ENCODE measurements around the gene RER1.

Gene RER1

DNA sequence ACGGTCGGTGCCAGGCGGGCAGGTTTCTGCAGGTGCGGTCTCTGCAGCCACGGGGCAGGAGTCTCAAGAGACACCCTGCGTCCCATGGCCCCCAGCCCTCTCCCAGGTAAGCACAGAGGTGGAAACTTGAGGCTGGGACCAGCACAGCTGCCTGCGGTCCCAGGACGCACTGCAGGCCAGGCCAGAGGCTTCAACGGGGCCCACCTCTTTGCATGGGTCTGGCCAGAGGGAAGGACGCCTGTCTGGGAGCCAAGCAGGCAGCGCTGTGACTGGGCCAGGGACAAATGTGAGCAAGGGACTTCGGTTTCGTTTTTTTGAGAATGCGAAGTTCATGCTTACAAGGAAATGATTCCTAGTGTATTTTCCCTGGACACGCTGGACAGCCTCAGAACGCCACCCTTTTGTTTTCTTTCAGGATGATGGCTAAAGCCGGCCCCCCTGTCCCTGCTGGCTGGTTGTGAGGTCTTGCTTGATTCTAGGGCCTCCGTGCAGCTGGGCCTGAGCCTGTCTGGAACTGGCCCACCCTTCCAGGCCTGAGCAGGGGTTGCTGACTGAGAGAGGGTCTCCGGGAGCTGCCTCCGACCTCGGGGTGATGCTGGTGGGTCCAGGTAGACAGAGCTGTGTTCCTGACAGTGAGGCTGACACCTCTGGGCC is 38.6 kb upstream of the RER1 start:
- Histone ChIP-seq H3K4me2 (ENCODE audit: low read depth, low read length) (no peak overlapping the region), H2AFZ (ENCODE audit: low read length) (no peak overlapping the region), H3K9me2 (replicated peaks; ENCODE audit: insufficient read depth, low read length) (no peaks in the 10 kb centered on the region), H3K9me3 (replicated peaks; ENCODE audit: insufficient read depth, low read length) (no peaks in the 10 kb centered on the region), H3K27me3 (replicated peaks; ENCODE audit: insufficient read depth, low read length) (peaks cover 99% of the 10 kb centered on the region), H3K27ac (ENCODE audit: low read length) (no peak overlapping the region), H3F3A (ENCODE audit: insufficient read depth, low read length) (no peaks in the 10 kb centered on the region), H3K36me3 (replicated peaks; ENCODE audit: insufficient read depth, low read length) (no peaks in the 10 kb centered on the region), H3K79me2 (ENCODE audit: low read length) (no peaks in the 10 kb centered on the region), H3K4me3 (ENCODE audit: low read length) (no peak overlapping the region), H3K9ac (ENCODE audit: low read length) (no peak overlapping the region), H3K4me1 (ENCODE audit: low read length) (no peaks in the 10 kb centered on the region), H4K20me1 (ENCODE audit: insufficient read depth, low read length) (no peaks in the 10 kb centered on the region)
- DNase-seq, result no peak
- TF ChIP-seq, protein P1, sequence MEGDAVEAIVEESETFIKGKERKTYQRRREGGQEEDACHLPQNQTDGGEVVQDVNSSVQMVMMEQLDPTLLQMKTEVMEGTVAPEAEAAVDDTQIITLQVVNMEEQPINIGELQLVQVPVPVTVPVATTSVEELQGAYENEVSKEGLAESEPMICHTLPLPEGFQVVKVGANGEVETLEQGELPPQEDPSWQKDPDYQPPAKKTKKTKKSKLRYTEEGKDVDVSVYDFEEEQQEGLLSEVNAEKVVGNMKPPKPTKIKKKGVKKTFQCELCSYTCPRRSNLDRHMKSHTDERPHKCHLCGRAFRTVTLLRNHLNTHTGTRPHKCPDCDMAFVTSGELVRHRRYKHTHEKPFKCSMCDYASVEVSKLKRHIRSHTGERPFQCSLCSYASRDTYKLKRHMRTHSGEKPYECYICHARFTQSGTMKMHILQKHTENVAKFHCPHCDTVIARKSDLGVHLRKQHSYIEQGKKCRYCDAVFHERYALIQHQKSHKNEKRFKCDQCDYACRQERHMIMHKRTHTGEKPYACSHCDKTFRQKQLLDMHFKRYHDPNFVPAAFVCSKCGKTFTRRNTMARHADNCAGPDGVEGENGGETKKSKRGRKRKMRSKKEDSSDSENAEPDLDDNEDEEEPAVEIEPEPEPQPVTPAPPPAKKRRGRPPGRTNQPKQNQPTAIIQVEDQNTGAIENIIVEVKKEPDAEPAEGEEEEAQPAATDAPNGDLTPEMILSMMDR (IDR thresholded peaks at IDR 0.05; ENCODE audit: low read length), result no peak
- TF ChIP-seq EZH2 (optimal IDR thresholded peaks at IDR 0.05; ENCODE audit: low read depth, low read length) (no peak), EZH2phosphoT487 (IDR thresholded peaks at IDR 0.05; ENCODE audit: low read length) (no peak)

DNA sequence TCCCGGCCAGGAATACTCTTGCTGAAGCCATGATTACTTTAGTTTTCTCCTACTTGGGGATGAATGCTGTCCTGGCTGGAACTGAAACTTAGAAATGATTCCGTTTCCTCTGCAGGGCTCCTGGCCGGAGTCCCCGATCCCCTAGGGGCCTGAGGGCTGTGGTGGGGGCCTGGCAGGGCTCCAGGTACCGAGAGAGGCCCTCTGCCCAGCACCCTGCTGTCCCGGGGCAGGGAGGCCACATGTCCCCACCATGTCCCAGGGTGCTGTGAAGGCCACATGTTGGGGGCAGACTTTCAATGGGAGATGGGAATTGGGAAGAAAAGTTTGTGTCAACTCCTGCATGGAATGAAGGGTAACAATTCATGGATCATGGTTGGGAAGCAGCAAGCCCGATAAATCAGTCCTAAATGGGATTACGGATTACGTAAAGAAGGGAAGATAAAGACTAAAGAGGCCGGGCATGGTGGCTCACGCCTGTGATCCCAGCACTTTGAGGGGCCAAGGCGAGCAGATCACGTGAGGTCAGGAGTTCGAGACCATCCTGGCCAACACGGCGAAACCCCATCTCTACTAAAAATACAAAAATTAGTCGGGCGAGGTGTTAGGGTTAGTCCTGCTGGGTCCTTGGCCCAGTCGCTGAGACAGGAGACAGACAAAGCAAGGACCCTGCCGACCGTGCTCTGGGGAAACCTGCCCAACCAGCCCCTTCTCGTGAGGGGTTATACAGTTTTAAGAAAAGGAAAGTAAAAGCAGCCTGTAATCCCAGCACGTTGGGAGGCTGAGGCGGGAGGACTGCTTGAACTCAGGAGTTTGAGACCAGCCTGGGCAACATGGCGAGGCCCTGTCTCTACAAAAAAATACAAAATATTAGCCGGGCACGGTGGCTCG is 37.8 kb upstream of the RER1 start:
- Histone ChIP-seq H3K79me2 (ENCODE audit: low read length) (no peaks in the 10 kb centered on the region), H3F3A (ENCODE audit: insufficient read depth, low read length) (no peaks in the 10 kb centered on the region), H2AFZ (ENCODE audit: low read length) (no peak overlapping the region), H3K4me1 (ENCODE audit: low read length) (no peaks in the 10 kb centered on the region), H3K27me3 (replicated peaks; ENCODE audit: insufficient read depth, low read length) (peaks cover 100% of the 10 kb centered on the region), H3K9ac (ENCODE audit: low read length) (no peak overlapping the region), H3K4me3 (ENCODE audit: low read length) (no peak overlapping the region), H3K4me2 (ENCODE audit: low read depth, low read length) (no peak overlapping the region), H3K9me3 (replicated peaks; ENCODE audit: insufficient read depth, low read length) (no peaks in the 10 kb centered on the region), H4K20me1 (ENCODE audit: insufficient read depth, low read length) (no peaks in the 10 kb centered on the region), H3K9me2 (replicated peaks; ENCODE audit: insufficient read depth, low read length) (no peaks in the 10 kb centered on the region), H3K36me3 (replicated peaks; ENCODE audit: insufficient read depth, low read length) (no peaks in the 10 kb centered on the region), H3K27ac (ENCODE audit: low read length) (no peak overlapping the region)
- DNase-seq, result no peak
- no peak for TF ChIP-seq EZH2phosphoT487 (IDR thresholded peaks at IDR 0.05; ENCODE audit: low read length)

DNA sequence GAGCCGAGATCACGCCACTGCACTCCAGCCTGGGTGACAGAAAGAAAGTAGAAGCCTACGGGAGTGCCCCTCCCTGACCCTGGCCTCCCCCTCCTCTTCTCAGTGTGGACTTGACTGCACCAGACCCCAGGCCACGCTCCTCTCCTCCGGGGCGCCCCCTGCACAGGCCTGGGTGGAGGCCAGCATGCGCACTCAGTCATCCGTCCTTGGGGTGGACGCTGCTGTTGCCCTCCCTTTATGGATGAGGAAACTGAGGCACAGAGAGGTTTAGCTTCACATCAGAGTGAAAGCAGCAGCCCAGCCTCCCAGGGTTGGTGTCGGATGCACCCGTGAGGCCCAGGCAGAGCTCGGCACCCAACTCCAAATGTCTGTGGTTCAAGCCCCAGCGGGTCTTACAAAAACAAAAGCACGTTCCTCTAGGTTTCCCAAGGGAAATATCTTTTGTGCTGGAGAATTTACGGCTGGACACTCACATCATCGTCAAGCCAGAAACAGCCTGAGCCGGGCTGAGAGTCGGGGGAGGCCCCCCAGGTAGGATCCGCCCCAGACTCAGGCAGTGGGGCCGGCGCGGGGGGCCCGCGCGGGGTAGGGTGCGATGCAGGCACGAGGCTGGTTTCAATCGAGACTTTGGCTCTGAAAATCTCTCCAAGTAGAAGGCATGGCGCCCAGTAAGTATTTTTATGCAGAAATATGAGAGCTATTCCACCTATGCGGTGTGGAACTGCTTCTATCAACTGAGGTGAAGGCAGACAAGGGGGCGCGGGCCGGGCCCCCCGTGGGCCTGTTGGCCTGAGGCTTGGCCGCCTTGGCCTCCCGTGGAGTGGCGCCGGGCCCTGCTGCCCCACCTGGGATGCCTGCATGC is 36.9 kb upstream of the RER1 start:
- H3F3A ChIP-seq (ENCODE audit: insufficient read depth, low read length), result no peaks in the 10 kb centered on the region
- no peak overlapping the region for H3K27ac ChIP-seq (ENCODE audit: low read length)
- DNase-seq, result no peak
- no peaks in the 10 kb centered on the region for H3K4me1 ChIP-seq (ENCODE audit: low read length)
- no peaks in the 10 kb centered on the region for H3K9me3 ChIP-seq (replicated peaks; ENCODE audit: insufficient read depth, low read length)
- H3K36me3 ChIP-seq (replicated peaks; ENCODE audit: insufficient read depth, low read length), result no peaks in the 10 kb centered on the region
- no peak overlapping the region for H3K9ac ChIP-seq (ENCODE audit: low read length)
- H3K9me2 ChIP-seq (replicated peaks; ENCODE audit: insufficient read depth, low read length), result no peaks in the 10 kb centered on the region
- H3K4me3 ChIP-seq (ENCODE audit: low read length), result no peak overlapping the region
- H3K27me3 ChIP-seq (replicated peaks; ENCODE audit: insufficient read depth, low read length), result peaks cover 100% of the 10 kb centered on the region
- H3K4me2 ChIP-seq (ENCODE audit: low read depth, low read length), result no peak overlapping the region
- H2AFZ ChIP-seq (ENCODE audit: low read length), result no peak overlapping the region
- TF ChIP-seq EZH2 (optimal IDR thresholded peaks at IDR 0.05; ENCODE audit: low read depth, low read length) (no peak), EZH2phosphoT487 (IDR thresholded peaks at IDR 0.05; ENCODE audit: low read length) (no peak)
- TF ChIP-seq, protein P1 (IDR thresholded peaks at IDR 0.05; ENCODE audit: low read length), result no peak
- H3K79me2 ChIP-seq (ENCODE audit: low read length), result no peaks in the 10 kb centered on the region
- H4K20me1 ChIP-seq (ENCODE audit: insufficient read depth, low read length), result no peaks in the 10 kb centered on the region
